HG03066 (cell line): ENCODE data around the gene KLK8.

Experiments used
- ATAC-seq: cut with Tn5 transposase; IDR thresholded peaks from one replicate; pipeline ENCODE4 v1.9.1; 2021; ENCODE audit warnings: low read depth; ENCODE audit not compliant: unreplicated experiment

Gene KLK8

DNA sequence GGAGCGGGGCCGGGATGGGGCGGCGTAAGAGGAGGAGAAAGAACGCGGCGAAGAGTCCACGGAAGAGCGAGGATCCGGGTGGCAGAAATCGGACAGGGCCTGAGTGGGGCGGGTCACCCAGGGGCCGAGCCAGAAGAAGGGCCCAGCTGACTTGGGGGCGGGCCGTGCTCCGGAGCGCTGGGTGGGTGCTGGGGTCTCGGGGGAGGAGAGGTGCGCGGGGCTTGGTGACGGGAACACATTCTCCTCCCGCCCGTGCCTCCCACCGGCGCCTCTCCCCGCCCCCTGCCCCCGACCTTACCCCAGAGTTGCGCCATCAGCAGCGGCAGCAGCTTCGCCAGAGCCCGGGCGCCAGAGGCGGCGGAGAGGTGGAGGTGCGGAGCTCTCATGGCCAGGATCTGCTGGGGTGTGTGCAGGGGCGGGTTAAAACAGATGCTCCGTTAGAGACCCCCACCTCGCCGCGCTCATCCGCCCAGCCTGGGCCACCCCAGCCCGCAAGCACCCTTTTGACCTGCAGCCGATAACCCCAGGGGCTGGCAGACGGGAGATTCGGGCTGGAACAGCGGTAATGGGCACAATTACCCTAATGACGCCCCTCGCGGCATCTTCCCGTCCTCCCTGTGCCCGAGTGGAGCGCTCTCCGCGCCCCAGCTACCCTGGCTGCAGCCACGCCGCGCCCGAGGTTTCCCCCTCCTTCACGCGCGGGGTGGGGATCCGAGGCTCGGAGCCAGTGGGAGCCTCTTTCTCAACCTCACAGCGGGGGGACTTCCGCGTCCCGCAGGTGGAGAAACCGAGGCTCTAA lies 17.5 kb upstream of the KLK8 start:
- no peak for ATAC-seq

DNA sequence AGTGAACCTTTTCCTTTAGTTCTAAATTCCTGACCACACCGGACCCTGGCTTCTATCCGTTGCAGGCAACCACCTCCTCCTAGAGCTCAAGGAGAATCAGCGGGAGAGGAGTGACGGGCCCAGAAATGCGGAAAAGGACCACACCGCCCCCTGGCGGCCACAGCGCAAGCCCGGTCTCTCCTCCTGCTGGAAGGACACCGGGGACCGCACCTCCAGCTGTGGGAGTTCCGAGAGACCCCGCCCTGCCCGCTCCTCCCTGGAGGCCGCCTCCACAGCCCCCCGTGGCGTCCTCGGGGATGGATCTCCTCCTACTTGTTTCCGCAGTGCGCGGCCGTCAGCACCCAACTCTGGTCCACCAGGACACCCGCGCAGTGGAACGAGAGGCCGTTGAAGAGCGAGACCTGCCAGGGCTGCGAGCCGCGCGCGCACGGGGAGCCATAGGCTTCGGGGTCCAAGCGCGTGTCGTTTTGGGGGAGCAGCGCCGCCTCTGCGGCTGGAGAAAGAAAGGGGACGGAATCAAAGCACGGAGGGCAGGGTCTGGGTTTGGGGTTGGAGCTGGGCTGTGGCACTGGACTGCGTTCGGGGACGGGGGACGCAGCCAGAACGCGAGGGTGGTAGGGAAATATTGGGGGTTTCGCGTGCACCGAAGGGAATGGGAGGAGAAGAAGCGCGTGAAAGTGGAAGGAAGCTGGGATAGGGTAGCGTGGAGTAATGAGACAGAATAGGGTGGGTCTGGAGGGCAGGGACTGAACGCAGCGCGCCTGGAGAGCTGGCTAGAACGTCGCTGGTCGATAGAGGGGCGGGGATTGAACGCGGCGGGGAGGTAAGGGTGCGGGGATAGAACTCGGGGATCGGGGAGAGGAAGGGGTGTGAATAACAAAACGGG lies 15.6 kb upstream of the KLK8 start:
- ATAC-seq = no peak

DNA sequence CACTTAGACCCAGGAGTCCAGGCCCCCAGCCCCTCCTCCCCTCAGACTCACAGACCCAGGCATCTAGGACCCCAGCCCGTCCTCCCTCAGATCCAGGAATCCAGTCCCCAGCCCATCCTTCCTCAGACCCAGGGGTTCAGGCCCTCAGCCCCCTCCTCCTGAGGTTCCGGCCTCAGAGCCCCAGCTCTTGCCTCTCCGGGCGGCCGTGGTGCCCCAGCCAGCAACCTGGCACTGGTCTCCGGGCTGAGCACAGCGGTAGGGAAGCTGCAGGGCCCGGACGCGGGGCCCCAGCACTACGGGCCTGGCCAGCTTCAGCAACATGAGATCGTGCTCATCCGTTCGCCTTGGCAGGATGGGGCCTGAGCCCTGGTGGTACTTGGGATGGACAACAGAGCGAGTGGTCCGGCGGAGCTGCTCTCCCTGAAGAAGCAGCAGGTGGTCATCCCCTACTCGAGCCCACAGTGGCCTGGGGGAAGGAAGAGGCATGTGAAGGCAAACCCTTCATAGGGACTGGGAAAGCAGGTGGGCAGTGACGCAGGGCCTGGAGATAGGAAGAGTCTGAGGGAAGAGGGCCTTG lies 14.4 kb upstream of the KLK8 start:
- ATAC-seq = no peak

DNA sequence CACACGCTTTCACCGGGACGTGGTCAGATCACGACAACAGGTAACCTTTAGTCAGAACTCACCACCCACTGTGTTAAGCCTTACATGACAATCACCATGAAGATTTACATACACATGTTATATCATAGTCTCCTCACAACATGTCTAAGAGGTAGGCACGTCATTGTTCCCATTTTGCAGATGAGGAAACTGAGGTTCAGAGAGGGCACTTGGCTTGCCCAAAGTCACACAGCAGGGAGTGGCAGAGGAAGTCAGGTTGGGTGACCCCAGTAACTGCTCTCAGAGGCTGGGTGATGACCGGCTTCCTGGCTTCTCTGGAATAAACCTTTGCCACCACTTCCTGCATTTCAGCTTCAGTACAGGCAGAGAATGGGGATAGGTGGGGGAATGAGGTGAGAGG lies 12.8 kb upstream of the KLK8 start:
- ATAC-seq = no peak

- ATAC-seq = no peak
These were observed 11.3 kb upstream of the KLK8 start for GRCh38 chr19:51012661-51013190.

DNA sequence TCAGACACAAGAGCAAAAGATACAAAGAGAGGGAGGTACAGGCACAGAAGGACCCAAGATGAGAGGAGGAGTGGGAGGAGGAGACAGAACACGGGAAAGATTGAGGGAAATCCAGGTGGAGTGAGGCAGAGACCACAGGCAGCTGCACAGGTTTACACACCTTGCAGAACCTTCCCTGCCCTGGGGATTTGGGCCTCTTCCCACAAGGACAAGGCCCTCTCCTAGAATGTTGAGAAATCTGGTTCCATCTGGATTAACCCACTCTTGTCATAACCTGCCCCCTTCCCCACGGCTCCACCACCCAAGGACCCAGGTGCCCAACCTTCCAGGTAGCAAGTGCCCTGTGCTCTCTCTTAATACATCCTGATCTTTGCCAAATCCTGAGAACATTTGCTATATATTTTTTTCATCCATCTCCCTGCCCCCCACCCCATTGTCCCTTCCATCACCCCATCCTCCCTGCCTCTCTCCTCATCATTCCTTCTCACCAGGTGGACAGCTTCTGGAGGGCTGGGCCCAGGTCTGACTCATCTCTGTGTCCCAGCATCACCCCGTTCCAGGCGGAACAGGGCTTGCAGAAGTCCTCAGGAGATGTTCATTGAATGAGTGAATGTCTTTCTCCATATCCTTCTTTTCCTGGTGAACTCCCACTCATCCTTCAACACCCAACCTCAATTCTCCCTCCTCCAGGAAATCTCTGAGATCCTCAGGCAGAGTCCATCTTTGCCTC lies 8.8 kb upstream of the KLK8 start:
- no peak for ATAC-seq

- ATAC-seq = no peak
These were observed 7.9 kb upstream of the KLK8 start for GRCh38 chr19:51009061-51009891.

GRCh38 chr19:51007488-51007887 lies 6.1 kb upstream of the KLK8 start:
- no peak for ATAC-seq

- ATAC-seq = no peak
These were observed 5.0 kb upstream of the KLK8 start for GRCh38 chr19:51006406-51006805.

DNA sequence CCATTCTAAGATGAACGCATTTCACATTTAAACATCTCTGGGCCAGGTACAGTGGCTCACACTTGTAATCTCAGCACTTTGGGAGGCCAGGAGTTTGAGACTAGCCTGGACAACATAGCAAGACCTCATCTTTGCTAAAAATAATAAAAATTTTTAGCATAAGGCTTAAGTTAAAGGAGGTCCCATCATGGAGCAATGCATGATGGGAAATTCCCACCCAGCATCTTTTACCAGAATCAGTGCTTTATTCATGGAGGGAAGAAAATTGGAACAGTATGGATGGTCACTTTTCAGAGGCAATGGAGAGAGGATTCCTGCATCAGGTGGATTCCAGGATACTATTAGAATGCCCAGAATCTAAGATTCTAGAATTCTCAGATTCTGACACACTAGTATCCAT lies 3.8 kb upstream of the KLK8 start:
- ATAC-seq = no peak

- no peak for ATAC-seq
These were observed 1.9 kb upstream of the KLK8 start for GRCh38 chr19:51003316-51003715.

GRCh38 chr19:51002542-51003311 lies 1.3 kb upstream of the KLK8 start:
- no peak for ATAC-seq

GRCh38 chr19:51002089-51002532 lies 707 bp upstream of the KLK8 start:
- no peak for ATAC-seq

GRCh38 chr19:51000981-51001380 lies 423 bp downstream of the KLK8 start:
- no peak for ATAC-seq

DNA sequence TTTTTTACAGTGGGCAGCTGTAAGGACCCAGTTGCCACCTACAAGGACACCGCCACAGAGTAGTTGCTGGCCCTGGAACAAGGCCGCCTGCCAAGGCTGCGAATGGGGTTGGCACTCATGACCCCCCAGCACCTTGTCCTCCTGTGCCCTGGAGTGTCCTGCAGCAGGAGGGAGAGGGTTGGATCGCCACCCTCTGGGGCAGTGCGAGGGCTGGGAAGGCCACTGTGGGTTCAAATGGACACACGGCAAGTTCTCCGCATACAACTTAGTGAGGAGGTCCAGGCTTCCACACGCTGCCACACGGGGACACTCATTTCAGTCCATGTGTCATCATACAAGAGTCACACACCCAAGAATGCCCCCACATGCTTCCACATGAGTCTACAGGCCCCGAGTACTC lies 978 bp downstream of the KLK8 start:
- ATAC-seq = no peak

DNA sequence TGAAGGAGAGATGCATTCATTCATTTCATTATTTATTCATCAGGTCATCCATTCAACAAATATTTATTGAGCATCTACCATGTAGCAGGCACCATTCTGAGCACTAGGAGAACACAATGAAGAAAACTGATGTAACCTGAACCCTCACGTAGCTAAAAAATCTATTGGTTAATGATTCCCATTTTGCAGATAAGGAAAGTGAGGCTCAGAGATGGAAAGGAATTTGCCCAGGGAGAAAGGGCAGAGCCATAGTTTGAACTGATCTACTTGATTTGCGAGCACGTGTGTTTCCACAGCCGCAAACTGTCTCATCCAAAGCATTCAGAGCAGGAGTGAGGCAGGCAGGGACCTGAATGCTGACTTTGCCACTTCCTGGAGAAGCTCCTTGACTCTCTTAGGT lies 2.7 kb downstream of the KLK8 start:
- ATAC-seq = no peak

GRCh38 chr19:50998061-50998460 lies 3.3 kb downstream of the KLK8 start:
- no peak for ATAC-seq

- ATAC-seq = no peak
These were observed 7.3 kb downstream of the KLK8 start for GRCh38 chr19:50994129-50994528.

GRCh38 chr19:50992666-50993035 lies 8.8 kb downstream of the KLK8 start:
- no peak for ATAC-seq
